Neuronal stem cell (in vitro differentiated cells): ENCODE measurements around the gene RNF11. TPM values are rescaled to one million over a fixed set of nuclear protein-coding genes. Genes with fewer than 3 reads are reported as not detected.
A peak's percentile ranks its signal among the peaks of the same experiment; 100 is the strongest.

Experiments used
- DNase-seq: peaks from one replicate; pipeline ENCODE4 v3.0.0-alpha.2; 2013; ENCODE audit warnings: low spot score
- H2AFZ ChIP-seq: one replicate; pipeline ENCODE4 v1.6.1; 2013; ENCODE audit warnings: mild to moderate bottlenecking, low read length, inconsistent platforms
- H2AK5ac ChIP-seq: 2 replicates; pipeline ENCODE4 v1.6.1; 2013; ENCODE audit warnings: low read depth, mild to moderate bottlenecking, inconsistent platforms, low read length, moderate library complexity, mixed read lengths
- H2BK120ac ChIP-seq: 2 replicates; pipeline ENCODE4 v1.6.1; 2013; ENCODE audit warnings: low read depth, mild to moderate bottlenecking, inconsistent platforms, low read length, moderate library complexity, mixed read lengths
- H2BK12ac ChIP-seq: one replicate; pipeline ENCODE4 v1.6.1; 2013; ENCODE audit warnings: low read length, inconsistent platforms
- H2BK15ac ChIP-seq: 2 replicates; pipeline ENCODE4 v1.6.1; 2013; ENCODE audit warnings: mild to moderate bottlenecking, low read length, inconsistent platforms, mixed read lengths
- H2BK5ac ChIP-seq: one replicate; pipeline ENCODE4 v1.6.1; 2013; ENCODE audit warnings: inconsistent platforms, mild to moderate bottlenecking, low read length, moderate library complexity
- H3K14ac ChIP-seq: one replicate; pipeline ENCODE4 v1.6.1; 2013; ENCODE audit warnings: low read length, inconsistent platforms
- H3K18ac ChIP-seq: 2 replicates; pipeline ENCODE4 v1.6.1; 2013; ENCODE audit warnings: low read length, inconsistent platforms
- H3K23ac ChIP-seq: 2 replicates; pipeline ENCODE4 v1.6.1; 2013; ENCODE audit warnings: low read depth, mild to moderate bottlenecking, mixed read lengths, low read length, inconsistent platforms; ENCODE audit not compliant: poor library complexity
- H3K27ac ChIP-seq: replicated peaks from 3 replicates; pipeline ENCODE4 v1.5.1; 2013; ENCODE audit warnings: low read length, inconsistent platforms
- H3K27me3 ChIP-seq, 3 experiments: 2 replicates each; pipeline ENCODE4 v1.6.1; 2013; ENCODE audit warnings: low read length in 3 of 3, mild to moderate bottlenecking in 2 of 3, inconsistent platforms in 1 of 3, low read depth in 1 of 3, mixed read lengths in 1 of 3, moderate library complexity in 1 of 3; ENCODE audit not compliant: control insufficient read depth in 3 of 3, insufficient read depth in 3 of 3
- H3K36me3 ChIP-seq, 2 donors: replicated peaks in 1 of 2; 2 replicates each; pipeline ENCODE4 v1.6.1; 2013; ENCODE audit warnings: low read length in 2 of 2; ENCODE audit not compliant: control insufficient read depth in 2 of 2, insufficient read depth in 2 of 2
- H3K4ac ChIP-seq: 2 replicates; pipeline ENCODE4 v1.6.1; 2013; ENCODE audit warnings: inconsistent platforms, mild to moderate bottlenecking, low read length, moderate library complexity
- H3K4me1 ChIP-seq, 2 donors: 1 replicate in 1 of 2; 2 replicates in 1 of 2; pipeline ENCODE4 v1.6.1; 2013; ENCODE audit warnings: low read length in 2 of 2, low read depth in 1 of 2; ENCODE audit not compliant: control insufficient read depth in 2 of 2, insufficient read depth in 1 of 2
- H3K4me2 ChIP-seq: one replicate; pipeline ENCODE4 v1.6.1; 2013; ENCODE audit warnings: mild to moderate bottlenecking, low read length, inconsistent platforms; ENCODE audit not compliant: insufficient read depth, poor library complexity, severe bottlenecking
- H3K4me3 ChIP-seq, 2 donors: 2 replicates each; pipeline ENCODE4 v1.5.1; 2013; ENCODE audit warnings: low read length in 2 of 2, mild to moderate bottlenecking in 2 of 2, inconsistent platforms in 1 of 2, moderate library complexity in 1 of 2
- H3K79me1 ChIP-seq: one replicate; pipeline ENCODE4 v1.6.1; 2013; ENCODE audit warnings: low read depth, mild to moderate bottlenecking, inconsistent platforms, low read length, moderate library complexity
- H3K9ac ChIP-seq: one replicate; pipeline ENCODE4 v1.6.1; 2013; ENCODE audit warnings: mild to moderate bottlenecking, low read depth, low read length, inconsistent platforms; ENCODE audit not compliant: poor library complexity
- H3K9me3 ChIP-seq, 2 donors: replicated peaks in 1 of 2; 2 replicates each; pipeline versions ENCODE3 to v1.6.1; 2013; ENCODE audit warnings: low read length in 2 of 2, mild to moderate bottlenecking in 2 of 2, inconsistent platforms in 1 of 2, low read depth in 1 of 2, mixed read lengths in 1 of 2, moderate library complexity in 1 of 2; ENCODE audit not compliant: control insufficient read depth in 2 of 2, insufficient read depth in 1 of 2
- H4K8ac ChIP-seq: one replicate; pipeline ENCODE4 v1.6.1; 2013; ENCODE audit warnings: low read depth, mild to moderate bottlenecking, inconsistent platforms, low read length, moderate library complexity
- H4K91ac ChIP-seq: one replicate; pipeline ENCODE4 v1.6.1; 2013; ENCODE audit warnings: low read length, low read depth, mild to moderate bottlenecking, inconsistent platforms; ENCODE audit not compliant: poor library complexity
- WGBS, 2 donors: extraction: QIAGEN DNeasy Blood & Tissue Kit; methylation state at CpG; one replicate each; pipeline ENCODE4 v1.1.7; 2013; ENCODE audit warnings: missing lambda C conversion rate in 2 of 2, mixed read lengths in 1 of 2; ENCODE audit not compliant: insufficient read length in 2 of 2, insufficient replicate concordance in 1 of 2; ENCODE audit errors: extremely low coverage in 2 of 2; 5-methylcytosine and 5-hydroxymethylcytosine counted together
- polyA plus RNA-seq, 2 experiments: library from polyadenylated mRNA; stranded (reverse); fragments of 200-250 nt; gene quantifications; one replicate each; pipeline ENCODE4 v1.2.3, GENCODE V29; 2013

Gene RNF11
- 53.2 TPM for polyA plus RNA-seq (2013, experiment 1 of 2)
- 55.3 TPM for polyA plus RNA-seq (2013, experiment 2 of 2)

- no peak within 1 kb of the TSS for H2BK12ac ChIP-seq
- H2BK120ac ChIP-seq, result peak within 1 kb of the TSS; percentile 44
- peak within 1 kb of the TSS; percentile 86 for H2BK15ac ChIP-seq
- H2BK5ac ChIP-seq, result peak within 1 kb of the TSS; percentile 94
- peak within 1 kb of the TSS; percentile 89 for H2AFZ ChIP-seq
- H3K79me1 ChIP-seq, result peaks cover 5% of the 10 kb centered on the region
- H3K23ac ChIP-seq, result peak within 1 kb of the TSS; percentile 95
- H4K8ac ChIP-seq, result no peak within 1 kb of the TSS
- peak within 1 kb of the TSS; percentile 60 for H2AK5ac ChIP-seq
- DNase-seq, result peak; percentile 81
- H3K14ac ChIP-seq, result peak within 1 kb of the TSS; percentile 97
- H3K4ac ChIP-seq, result peak within 1 kb of the TSS; percentile 17
- H3K27ac ChIP-seq, result peak within 1 kb of the TSS; percentile 52
- no CpG with 5 or more reads among the region's 57 CpGs for WGBS, 2 donors
- peak within 1 kb of the TSS; percentile 87 for H3K4me2 ChIP-seq
- no peak within 1 kb of the TSS for H4K91ac ChIP-seq
- no peaks in the 10 kb centered on the region for H3K9me3 ChIP-seq
- H3K4me3 ChIP-seq, result peak within 1 kb of the TSS; percentile 83 to 94
- H3K4me1 ChIP-seq, result peaks cover 15 to 24% of the 10 kb centered on the region in 2 donors
- H3K36me3 ChIP-seq, result no peaks in the 10 kb centered on the region
- H3K18ac ChIP-seq, result peak within 1 kb of the TSS; percentile 92
- H3K27me3 ChIP-seq, result no peaks in the 10 kb centered on the region
- H3K9ac ChIP-seq, result peak within 1 kb of the TSS; percentile 97
Measured at GRCh38 chr1:51235673-51236530, at the start of gene RNF11. RNF11 (plus strand) TSS chr1:51236273; CDS start chr1:51236757, 484 bp downstream.

- no peak overlapping the region for H2BK120ac ChIP-seq
- H2BK12ac ChIP-seq, result no peak overlapping the region
- H4K91ac ChIP-seq, result no peak overlapping the region
- no peak overlapping the region for H3K27ac ChIP-seq
- H4K8ac ChIP-seq, result no peak overlapping the region
- H3K27me3 ChIP-seq, result no peaks in the 10 kb centered on the region
- H3K18ac ChIP-seq, result no peak overlapping the region
- no peak overlapping the region for H2BK5ac ChIP-seq
- no peak overlapping the region for H2AK5ac ChIP-seq
- no peak overlapping the region for H3K4ac ChIP-seq
- no peak overlapping the region for H3K9ac ChIP-seq
- no peak for DNase-seq
- no peak overlapping the region for H3K14ac ChIP-seq
- H3K23ac ChIP-seq, result no peak overlapping the region
- H3K4me1 ChIP-seq, result no peaks in the 10 kb centered on the region
- no peaks in the 10 kb centered on the region for H3K9me3 ChIP-seq
- no peak overlapping the region for H2BK15ac ChIP-seq
- no peak overlapping the region for H3K4me2 ChIP-seq
- no peak overlapping the region for H2AFZ ChIP-seq
- H3K36me3 ChIP-seq, result no peaks in the 10 kb centered on the region
- H3K79me1 ChIP-seq, result no peaks in the 10 kb centered on the region
- H3K4me3 ChIP-seq, result no peak overlapping the region
Measured at GRCh38 chr1:51188230-51188629, 47.8 kb upstream of the RNF11 start.

GRCh38 chr1:51189421-51190073 lies 46.5 kb upstream of the RNF11 start:
- Histone ChIP-seq H3K14ac (no peak overlapping the region), H3K4ac (no peak overlapping the region), H2BK12ac (no peak overlapping the region), H3K9me3 (no peaks in the 10 kb centered on the region), H2AFZ (no peak overlapping the region), H3K27me3 (no peaks in the 10 kb centered on the region), H4K8ac (no peak overlapping the region), H2AK5ac (no peak overlapping the region), H3K79me1 (no peaks in the 10 kb centered on the region), H3K4me1 (no peaks in the 10 kb centered on the region), H3K36me3 (no peaks in the 10 kb centered on the region), H3K23ac (no peak overlapping the region), H2BK15ac (no peak overlapping the region), H2BK120ac (no peak overlapping the region), H3K4me2 (no peak overlapping the region), H4K91ac (no peak overlapping the region), H3K9ac (no peak overlapping the region), H3K4me3 (no peak overlapping the region), H3K27ac (no peak overlapping the region), H3K18ac (no peak overlapping the region), H2BK5ac (no peak overlapping the region)
- WGBS, 2 donors, result no CpG with 5 or more reads among the region's 2 CpGs
- peak; percentile 41 for DNase-seq

- no peak overlapping the region for H3K4ac ChIP-seq
- no CpG with 5 or more reads among the region's 1 CpG for WGBS, 2 donors
- H4K91ac ChIP-seq, result no peak overlapping the region
- no peaks in the 10 kb centered on the region for H3K4me1 ChIP-seq
- H3K9me3 ChIP-seq, result no peaks in the 10 kb centered on the region
- H3K36me3 ChIP-seq, result no peaks in the 10 kb centered on the region
- no peak overlapping the region for H3K18ac ChIP-seq
- no peak overlapping the region for H2BK120ac ChIP-seq
- H3K9ac ChIP-seq, result no peak overlapping the region
- no peak overlapping the region for H2BK15ac ChIP-seq
- no peak overlapping the region for H2BK12ac ChIP-seq
- H3K14ac ChIP-seq, result no peak overlapping the region
- H3K23ac ChIP-seq, result no peak overlapping the region
- DNase-seq, result no peak
- H3K4me2 ChIP-seq, result no peak overlapping the region
- H2BK5ac ChIP-seq, result no peak overlapping the region
- no peak overlapping the region for H2AFZ ChIP-seq
- H3K4me3 ChIP-seq, result no peak overlapping the region
- H3K79me1 ChIP-seq, result no peaks in the 10 kb centered on the region
- H3K27me3 ChIP-seq, result no peaks in the 10 kb centered on the region
- no peak overlapping the region for H2AK5ac ChIP-seq
- H4K8ac ChIP-seq, result no peak overlapping the region
- no peak overlapping the region for H3K27ac ChIP-seq
Measured at GRCh38 chr1:51190961-51191360, 45.1 kb upstream of the RNF11 start.
